GM18499 (cell line): ENCODE results near the gene FICD.

Experiments used
- ATAC-seq: cut with Tn5 transposase; IDR thresholded peaks from one replicate; pipeline ENCODE4 v1.9.1; 2021; ENCODE audit warnings: moderate number of reproducible peaks; ENCODE audit not compliant: insufficient read depth, unreplicated experiment

Gene FICD

GRCh38 chr12:108564724-108565123 lies 49.6 kb downstream of the FICD start:
- ATAC-seq: no peak

- no peak for ATAC-seq
Measured at GRCh38 chr12:108565146-108565545, 50.1 kb downstream of the FICD start.

- no peak for ATAC-seq
Measured at GRCh38 chr12:108565976-108566375, 50.9 kb downstream of the FICD start.

GRCh38 chr12:108566452-108566851 lies 51.4 kb downstream of the FICD start:
- ATAC-seq: no peak

- no peak for ATAC-seq
Measured at GRCh38 chr12:108567406-108568337, 52.6 kb downstream of the FICD start.

GRCh38 chr12:108568338-108569154 lies 53.5 kb downstream of the FICD start:
- ATAC-seq: peak; percentile 65
